Measurements from ENCODE around the gene MFAP5.

DNA sequence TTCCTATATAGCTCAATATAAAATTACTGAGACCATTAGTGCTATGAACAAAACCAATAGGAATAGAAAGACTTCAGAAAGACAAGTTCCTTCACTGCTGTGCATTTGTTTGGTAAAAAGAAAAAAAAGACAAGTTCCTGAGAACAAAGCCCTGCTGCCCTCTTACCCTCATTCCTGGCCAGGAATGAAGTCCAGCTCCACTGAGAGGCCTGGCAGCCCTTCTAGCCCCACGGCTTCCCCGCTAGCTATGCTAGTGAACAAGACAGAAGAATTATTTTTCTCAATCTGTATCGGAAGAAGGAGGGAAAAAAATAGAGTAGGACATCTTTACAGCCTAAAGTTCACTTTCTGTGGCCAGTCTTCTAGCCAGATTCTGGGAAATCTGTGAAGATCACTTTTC is 1.6 kb downstream of the MFAP5 start:
- TF ChIP-seq FOXM1 (IDR thresholded peaks at IDR 0.05; ENCODE audit: borderline replicate concordance) (no peak), ELF4 (IDR thresholded peaks at IDR 0.05) (no peak), SUZ12 (IDR thresholded peaks at IDR 0.05) (no peak), FOXK2 (IDR thresholded peaks at IDR 0.05) (no peak), ARNT (IDR thresholded peaks at IDR 0.05) (no peak), L3MBTL2 (conservative IDR thresholded peaks at IDR 0.05) (no peak)

All from HEK293T (cell line).